Subcutaneous adipose tissue (tissue), 4 donors: ENCODE measurements around the gene PTPRN2. TPM values are rescaled to one million over a fixed set of nuclear protein-coding genes. Genes with fewer than 3 reads are reported as not detected.

Source experiments
- total RNA-seq, 4 donors: library from RNA; depleted of rRNA; stranded (reverse); fragments of >200 nt; gene quantifications; one replicate each; pipeline ENCODE4 v1.1.0, GENCODE V29; 2016
- TF ChIP-seq, protein P1 (sequence below): fragments of 450-650 bp; IDR thresholded peaks from one replicate; pipeline ENCODE4 v1.5.1; 2016; ENCODE audit warnings: low read depth, mild to moderate bottlenecking, control low read depth, antibody characterized with exemption, moderate library complexity

Gene PTPRN2
- total RNA-seq, 4 donors from 2014 or later: 2.0 to 4.6 (median 3.7) TPM

DNA sequence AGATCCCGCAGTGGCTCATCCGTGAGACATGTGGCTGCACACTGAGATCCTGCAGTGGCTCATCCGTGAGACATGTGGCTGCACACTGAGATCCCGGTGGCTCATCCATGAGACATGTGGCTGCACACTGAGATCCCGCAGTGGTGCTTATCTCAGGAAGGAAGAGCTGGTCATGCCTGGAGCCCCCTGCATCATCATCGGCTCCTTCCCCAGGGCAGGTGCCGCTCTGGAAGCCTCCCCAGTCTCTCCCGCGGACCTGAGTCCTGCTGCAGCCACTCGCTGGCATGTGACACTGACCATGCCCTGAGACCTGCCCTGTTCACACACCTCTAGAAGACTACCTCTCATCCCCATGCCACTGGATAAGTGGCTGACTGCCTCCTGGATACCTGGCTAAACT lies 181.3 kb downstream of the PTPRN2 start:
- TF ChIP-seq, protein P1, sequence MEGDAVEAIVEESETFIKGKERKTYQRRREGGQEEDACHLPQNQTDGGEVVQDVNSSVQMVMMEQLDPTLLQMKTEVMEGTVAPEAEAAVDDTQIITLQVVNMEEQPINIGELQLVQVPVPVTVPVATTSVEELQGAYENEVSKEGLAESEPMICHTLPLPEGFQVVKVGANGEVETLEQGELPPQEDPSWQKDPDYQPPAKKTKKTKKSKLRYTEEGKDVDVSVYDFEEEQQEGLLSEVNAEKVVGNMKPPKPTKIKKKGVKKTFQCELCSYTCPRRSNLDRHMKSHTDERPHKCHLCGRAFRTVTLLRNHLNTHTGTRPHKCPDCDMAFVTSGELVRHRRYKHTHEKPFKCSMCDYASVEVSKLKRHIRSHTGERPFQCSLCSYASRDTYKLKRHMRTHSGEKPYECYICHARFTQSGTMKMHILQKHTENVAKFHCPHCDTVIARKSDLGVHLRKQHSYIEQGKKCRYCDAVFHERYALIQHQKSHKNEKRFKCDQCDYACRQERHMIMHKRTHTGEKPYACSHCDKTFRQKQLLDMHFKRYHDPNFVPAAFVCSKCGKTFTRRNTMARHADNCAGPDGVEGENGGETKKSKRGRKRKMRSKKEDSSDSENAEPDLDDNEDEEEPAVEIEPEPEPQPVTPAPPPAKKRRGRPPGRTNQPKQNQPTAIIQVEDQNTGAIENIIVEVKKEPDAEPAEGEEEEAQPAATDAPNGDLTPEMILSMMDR: no peak

GRCh38 chr7:158405324-158405723 lies 182.3 kb downstream of the PTPRN2 start:
- TF ChIP-seq, protein P1: no peak

- TF ChIP-seq, protein P1: no peak
Measured at GRCh38 chr7:158404031-158404761, 183.4 kb downstream of the PTPRN2 start.

GRCh38 chr7:158403013-158403821 lies 184.4 kb downstream of the PTPRN2 start:
- TF ChIP-seq, protein P1: no peak

GRCh38 chr7:158402471-158402870 lies 185.2 kb downstream of the PTPRN2 start:
- TF ChIP-seq, protein P1: no peak

DNA sequence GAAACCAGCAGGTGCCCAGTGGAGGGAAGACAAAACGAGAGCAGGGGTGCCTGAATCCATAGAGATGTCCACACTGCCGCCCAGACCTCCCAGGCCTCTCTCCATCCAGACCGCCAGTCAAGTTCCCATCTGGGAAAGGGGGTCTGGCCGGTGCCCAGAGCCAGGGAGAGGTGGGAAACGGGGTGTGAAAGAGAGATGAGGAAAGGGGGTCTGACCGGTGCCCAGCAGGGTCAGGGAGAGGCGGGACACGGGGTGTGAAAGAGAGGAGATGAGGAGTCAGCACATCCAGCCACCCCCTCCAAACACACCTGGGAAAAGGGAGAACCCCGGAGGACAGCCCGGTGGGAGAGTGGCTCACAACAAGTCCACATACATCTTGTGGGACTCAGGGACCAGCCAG lies 185.8 kb downstream of the PTPRN2 start:
- TF ChIP-seq, protein P1: no peak

GRCh38 chr7:158401295-158401694 lies 186.3 kb downstream of the PTPRN2 start:
- TF ChIP-seq, protein P1: no peak
